Astrocyte of the hippocampus (primary cell): ENCODE data around the gene TP53AIP1.

Experiments used
- DNase-seq: peaks from one replicate; pipeline ENCODE4 v3.0.0; 2011; ENCODE audit warnings: low read depth, low spot score

Gene TP53AIP1

GRCh38 chr11:128943428-128943976, 831 bp upstream of the TP53AIP1 start:
- no peak for DNase-seq

GRCh38 chr11:128942272-128942612, 429 bp downstream of the TP53AIP1 start:
- DNase-seq = no peak

DNA sequence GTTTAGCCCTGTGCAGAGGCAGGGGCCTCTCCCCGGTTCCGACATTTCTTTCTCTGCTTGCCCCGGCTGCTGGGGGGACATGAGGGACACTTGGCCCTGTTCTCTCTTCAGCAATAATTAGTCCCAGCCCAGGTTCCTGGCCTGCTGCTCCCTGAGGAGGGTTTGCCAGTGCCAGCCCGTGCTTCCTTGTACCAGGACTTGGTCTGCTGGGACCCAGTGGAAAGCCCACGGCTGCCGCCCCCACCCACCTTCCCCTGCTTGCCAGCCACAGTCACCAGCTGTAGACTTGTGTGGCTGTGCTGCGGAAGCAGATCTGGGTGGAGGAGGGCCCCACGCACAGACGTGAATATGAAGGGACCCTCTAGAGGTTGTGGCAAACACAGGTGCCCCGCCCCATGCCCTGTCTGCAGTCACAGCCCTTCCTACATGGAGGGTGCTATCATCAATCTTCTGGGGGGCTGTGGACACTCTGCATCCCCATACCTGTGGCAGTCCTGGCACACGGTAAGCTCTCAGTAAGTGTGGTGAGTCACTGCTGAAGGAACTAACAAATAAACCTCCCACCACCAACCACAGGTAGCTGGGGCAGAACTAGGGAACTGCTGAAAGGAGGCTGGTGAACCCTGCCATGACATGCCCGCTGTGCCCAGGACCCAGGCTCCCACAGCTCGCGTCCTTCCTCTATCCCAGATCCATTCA, 949 bp downstream of the TP53AIP1 start:
- no peak for DNase-seq

DNA sequence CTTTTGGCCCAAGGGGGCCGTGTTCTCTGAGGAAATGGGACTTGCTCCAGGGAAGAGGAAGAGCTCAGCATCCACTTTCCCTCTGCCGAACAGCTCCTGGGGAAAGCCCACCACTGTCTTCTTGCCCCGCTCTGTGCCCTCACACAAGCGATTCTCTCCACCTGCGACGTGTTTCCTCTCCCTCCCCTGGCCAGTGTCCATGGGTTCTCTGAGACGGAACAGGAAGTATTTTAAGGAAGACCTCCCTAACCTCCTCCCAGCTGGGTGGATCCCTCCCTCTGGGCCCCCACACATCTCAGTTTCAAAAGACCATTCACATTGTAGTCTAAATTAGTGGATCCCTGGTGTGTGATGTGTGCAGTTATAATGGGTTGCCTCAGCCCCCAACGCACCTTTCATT, 1.6 kb downstream of the TP53AIP1 start:
- DNase-seq = no peak

GRCh38 chr11:128940603-128941002, 2.1 kb downstream of the TP53AIP1 start:
- DNase-seq = no peak

GRCh38 chr11:128940156-128940555, 2.5 kb downstream of the TP53AIP1 start:
- DNase-seq = no peak

GRCh38 chr11:128939591-128939990, 3.1 kb downstream of the TP53AIP1 start:
- no peak for DNase-seq

DNA sequence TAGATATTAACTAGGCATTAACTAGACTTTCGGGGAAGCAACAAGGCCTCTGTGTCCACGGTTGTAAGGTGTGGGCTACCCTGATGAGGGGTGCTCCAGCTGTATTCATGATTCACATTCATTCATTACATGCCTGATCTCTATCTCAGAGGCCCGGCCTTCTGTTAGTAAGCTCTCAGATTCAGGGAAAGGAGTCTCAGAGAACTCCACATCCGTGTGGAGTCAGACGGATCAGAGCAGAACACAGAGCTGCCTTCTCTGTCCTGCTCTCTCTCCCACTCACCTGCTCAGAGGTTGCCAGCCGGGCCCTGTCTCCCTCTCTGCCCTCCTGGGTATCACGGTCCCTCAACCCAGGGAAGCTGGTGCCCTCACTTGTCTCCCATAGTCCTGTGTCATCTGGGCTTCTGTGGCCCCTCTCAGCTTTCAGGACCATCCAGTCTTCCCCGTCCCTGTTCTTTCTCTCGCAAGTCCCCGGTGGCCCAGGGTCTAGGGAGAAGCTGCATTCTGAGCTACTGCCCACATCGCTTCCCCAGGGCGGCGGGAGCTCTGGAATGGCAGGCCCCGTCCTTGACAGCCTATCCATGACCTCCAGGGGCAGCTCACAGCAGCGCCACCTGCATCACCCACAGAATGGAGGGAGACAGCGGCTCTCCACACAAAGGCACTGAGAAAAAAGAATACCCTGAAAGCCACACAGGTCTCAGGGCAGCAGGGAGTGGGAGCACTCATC, 4.3 kb downstream of the TP53AIP1 start:
- no peak for DNase-seq

GRCh38 chr11:128937480-128937879, 5.2 kb downstream of the TP53AIP1 start:
- DNase-seq = no peak

DNA sequence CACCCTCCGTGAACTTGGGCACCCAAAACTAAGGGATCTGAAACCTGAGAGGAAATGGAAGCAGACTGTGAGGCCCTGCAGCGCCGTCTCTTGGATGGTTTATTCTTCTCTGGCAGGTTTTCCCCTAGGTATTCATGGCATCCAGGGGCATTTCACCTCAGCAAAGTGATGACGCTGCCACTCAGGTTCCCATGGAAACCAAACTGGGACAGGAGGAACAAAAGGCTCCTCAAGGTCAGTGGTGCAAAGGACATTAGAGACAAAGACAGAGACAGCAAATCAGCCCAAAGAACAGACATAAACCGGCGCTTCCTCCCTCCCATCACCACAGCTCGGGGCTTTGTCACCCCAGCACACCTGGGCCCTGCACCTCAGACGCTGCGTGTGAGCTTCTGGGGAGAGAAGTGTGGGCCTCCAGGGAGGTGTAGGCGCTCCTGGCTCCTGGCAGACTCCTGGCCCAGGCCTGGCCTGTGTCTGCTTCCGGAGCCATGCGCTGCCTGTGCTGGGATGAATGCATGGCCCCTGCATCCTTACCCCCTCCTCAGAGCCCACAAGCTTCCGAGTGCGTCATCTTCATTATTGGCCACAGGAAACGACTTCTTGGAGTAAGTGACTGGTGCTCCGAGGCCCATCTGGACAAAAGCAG, 5.9 kb downstream of the TP53AIP1 start:
- peak; percentile 43 for DNase-seq

DNA sequence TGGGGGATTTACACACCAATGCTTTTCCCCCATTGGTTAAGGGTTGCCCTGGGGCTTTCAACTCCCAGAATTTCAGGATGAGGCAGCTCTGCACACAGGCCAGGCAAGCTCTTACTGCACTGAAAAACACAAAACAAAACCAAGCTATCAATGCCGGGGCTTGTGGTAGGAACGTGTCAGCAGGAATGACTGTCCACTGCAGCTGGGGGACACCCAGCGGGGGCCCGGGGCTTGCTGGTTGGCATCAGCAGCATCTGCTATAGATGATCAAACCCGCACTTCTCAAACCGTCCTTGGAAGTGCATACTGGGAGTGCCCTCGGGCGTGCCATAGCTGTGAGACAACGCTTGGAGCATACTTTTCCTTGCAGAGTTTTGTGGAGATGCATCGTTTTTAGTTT, 7.7 kb downstream of the TP53AIP1 start:
- no peak for DNase-seq

DNA sequence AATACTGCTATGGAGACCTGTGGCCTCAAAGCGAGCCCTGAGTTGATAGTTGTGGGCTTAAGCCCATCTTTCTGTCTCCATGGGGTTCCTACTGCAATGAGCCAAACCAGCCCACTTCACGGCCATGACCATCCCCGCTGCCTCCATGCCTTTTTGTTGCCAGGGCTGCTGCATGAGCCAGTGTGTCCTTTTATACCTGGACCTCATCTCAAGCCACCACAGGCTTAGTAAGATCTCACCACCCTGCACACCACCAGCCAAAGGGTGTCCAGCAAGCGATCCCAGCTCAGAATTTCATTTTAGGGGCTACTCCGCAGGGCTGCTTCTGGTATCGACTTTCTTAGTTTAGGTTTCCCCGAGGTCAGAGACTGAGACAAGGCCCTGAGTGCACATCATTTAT, 8.3 kb downstream of the TP53AIP1 start:
- no peak for DNase-seq

DNA sequence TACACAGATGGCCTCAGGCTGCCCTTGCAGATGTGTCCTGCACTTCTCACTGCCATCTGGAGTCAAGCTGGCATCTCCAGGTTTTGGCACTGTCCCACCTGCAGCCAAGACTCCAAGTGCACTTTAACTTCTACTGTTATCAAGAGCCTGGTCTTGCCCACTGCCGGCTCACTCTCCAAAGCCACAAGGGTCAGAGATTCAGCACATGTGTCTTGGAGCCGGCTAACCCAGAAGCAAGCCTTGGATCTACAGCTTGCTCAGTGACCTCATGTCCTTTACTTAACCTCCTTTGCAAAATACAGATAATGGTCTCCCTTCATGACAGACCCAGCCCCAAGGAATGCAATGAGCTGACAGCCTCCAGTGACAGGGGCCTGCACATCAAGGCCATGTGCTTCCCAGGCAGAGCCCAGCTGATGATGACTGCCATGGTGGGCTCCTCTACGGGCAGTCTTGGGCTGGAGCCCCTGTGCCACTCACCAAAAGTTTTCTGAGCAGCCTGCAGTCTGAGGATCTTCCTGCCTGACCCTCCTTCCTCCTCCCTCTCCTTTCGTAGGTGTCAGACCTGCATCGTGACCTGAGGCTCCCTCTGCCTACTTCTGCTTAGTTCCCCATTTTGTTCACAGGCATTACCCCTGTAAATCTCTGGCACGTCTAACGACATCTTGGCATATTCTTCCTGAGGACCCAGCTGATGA, 9.0 kb downstream of the TP53AIP1 start:
- no peak for DNase-seq

DNA sequence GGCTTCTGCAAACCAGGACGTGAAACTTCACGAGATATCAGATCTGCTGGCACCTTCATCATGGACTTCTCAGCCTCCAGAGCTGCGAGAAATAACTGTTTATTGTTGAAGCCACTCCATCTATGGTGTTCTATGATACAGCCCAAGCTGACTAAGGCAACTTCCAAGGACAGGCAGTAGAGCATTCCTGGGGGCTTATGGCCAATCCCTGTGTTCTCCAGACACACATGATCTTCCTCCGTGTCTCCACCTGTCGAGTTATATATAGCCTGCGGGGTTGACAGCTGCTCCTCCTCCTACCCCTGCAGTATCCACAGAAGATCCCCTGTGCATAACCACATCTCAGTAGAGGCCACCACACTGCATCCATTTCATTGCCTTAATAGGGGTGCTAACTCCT, 11.0 kb downstream of the TP53AIP1 start:
- DNase-seq = no peak

DNA sequence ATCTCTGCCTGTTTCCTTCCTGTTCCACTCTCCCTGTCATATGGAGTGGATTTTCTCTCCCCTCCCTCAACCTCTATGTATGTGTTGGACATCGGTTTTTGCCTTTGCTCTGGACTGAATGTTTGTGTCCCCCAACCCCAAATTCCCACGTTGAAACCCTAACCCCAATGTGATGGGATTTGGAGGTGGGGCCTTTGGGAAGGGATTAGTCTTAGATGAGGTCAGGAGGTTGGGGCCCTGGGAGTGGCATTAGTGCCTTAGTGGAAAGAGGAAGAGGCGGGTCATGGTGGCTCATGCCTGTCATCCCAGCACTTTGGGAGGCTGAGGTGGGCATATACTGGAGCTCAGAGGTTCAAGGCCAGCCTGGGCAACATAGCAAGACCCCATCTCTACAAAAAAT, 11.6 kb downstream of the TP53AIP1 start:
- DNase-seq = no peak

DNA sequence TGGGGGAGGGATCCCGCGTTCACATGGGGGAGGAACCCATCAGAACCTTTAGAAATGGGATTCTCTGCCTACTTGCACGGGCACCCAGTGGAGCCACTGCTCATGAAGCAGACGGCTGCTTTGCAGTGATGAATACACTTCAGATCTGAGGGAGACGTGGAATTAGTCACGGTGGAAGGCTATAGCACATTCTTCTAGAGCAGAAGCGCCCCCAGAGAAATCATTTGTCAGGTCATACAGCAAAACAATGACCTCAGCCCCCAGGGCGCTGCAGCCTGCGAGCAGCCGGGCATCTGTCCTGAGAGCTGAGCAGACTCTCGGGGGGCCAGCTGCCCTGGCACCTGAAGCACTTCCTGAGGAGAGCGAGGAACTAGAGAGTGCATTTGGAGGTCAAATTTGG, 12.7 kb downstream of the TP53AIP1 start:
- DNase-seq = peak; percentile 48

- DNase-seq = no peak
These were observed 13.2 kb downstream of the TP53AIP1 start for GRCh38 chr11:128929468-128929867.

- no peak for DNase-seq
These were observed 14.3 kb downstream of the TP53AIP1 start for GRCh38 chr11:128928400-128928799.

DNA sequence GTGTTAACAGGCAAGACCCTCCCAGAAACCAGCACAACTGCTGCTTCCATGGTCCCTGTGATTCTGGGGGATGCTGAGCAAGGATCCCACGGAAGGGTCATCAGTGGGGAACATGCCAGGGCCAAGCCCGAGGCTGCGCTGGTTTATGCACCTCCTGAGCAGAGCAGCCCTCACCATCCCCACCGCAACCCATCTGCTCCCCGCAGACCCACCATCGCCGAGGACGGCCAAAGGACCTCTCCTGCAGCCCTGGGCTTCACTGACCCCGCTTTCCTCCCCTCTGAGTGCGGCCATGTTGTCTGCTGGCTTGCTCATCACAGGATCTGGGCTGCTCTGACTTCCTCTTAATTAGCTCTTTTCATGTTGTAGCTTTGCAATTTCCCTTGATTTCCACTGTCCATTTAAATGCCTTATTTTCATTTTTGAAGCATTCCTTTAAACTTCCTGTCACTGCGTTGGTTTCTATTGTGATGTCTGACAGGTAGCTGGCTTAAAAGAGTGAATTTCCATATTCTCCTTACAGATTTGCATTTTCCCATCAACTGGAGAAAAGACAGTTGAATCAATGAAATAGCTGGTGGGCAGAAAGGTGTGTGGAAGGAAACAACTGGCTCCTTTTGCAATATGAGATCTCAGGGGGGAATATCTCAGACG, 14.9 kb downstream of the TP53AIP1 start:
- no peak for DNase-seq

GRCh38 chr11:128927108-128927461, 15.6 kb downstream of the TP53AIP1 start:
- no peak for DNase-seq

DNA sequence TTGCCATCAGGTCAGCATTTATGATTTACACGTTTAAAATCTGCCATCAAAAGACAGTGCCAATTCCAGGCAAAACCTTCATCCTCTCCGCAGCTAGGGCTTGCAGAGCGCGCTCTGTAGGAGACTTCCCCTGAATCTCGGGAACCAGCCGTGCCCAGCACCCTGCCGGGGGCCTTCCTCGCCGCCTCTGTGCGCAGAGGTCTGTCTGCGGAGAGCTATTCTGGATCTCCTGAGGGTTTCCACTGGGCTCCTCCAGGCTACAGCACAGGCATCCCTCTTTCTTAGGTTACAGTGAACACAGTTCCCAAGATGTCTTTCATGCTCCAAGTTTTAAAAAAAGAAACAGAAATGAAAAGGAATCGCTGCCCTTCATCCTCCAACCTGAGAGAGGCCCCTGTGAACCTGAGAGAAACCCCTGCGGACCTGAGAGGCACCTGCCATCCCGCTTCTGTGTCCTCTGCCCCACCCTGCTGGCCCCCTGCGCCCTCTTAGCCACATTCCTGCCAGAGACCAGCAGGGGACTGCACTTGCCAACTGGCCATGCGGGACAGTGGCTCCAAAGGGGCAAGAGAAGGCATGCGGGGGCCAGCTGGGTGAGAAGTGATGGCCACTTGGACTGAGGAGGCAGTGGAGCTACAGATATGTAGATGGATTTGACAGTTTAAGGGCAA, 16.1 kb downstream of the TP53AIP1 start:
- no peak for DNase-seq
